SK-N-SH treated with all-trans-retinoic acid at 6 μM for 48 hours (cell line): Measurements from ENCODE around the gene UBA52.

Experiments used
- ESRRG ChIP-seq: fragments of 250-450 bp; sonication (Bioruptor Pico); IDR thresholded peaks from 2 replicates; pipeline ENCODE4 v1.6.1; 2021; ENCODE audit warnings: mild to moderate bottlenecking
- OSR1 ChIP-seq: fragments of 250-450 bp; sonication (Bioruptor Pico); IDR thresholded peaks from 2 replicates; pipeline ENCODE4 v1.8.0; 2022; ENCODE audit warnings: moderate library complexity, mild to moderate bottlenecking, inconsistent platforms
- RARB ChIP-seq: fragments of 250-450 bp; sonication (Bioruptor Pico); IDR thresholded peaks from 2 replicates; pipeline ENCODE4 v1.8.0; 2021; ENCODE audit warnings: mild to moderate bottlenecking, moderate library complexity
- TCF4 ChIP-seq: fragments of 250-450 bp; sonication (Bioruptor Pico); IDR thresholded peaks from 2 replicates; pipeline ENCODE4 v1.8.0; 2021; ENCODE audit warnings: mild to moderate bottlenecking, moderate library complexity, borderline replicate concordance
- ZNF70 ChIP-seq: fragments of 450-650 bp; formaldehyde crosslinking; IDR thresholded peaks from 2 replicates; pipeline ENCODE4 v1.5.0; 2020; ENCODE audit warnings: mild to moderate bottlenecking, moderate library complexity

GRCh38 chr19:18594096-18594823, 22.6 kb downstream of the UBA52 start:
- no peak for TF ChIP-seq TCF4 (CRISPR knock-in tag)
- TF ChIP-seq ZNF70 (CRISPR knock-in tag), result no peak
- TF ChIP-seq OSR1 (CRISPR knock-in tag), result no peak
- TF ChIP-seq ESRRG (CRISPR knock-in tag), result no peak
- no peak for TF ChIP-seq RARB
